HG02852 (cell line): ENCODE measurements around the gene ZNF433.
"Not testable (repeated sequence)": the region's sequence is repeated elsewhere in the genome, so short reads cannot be mapped to it uniquely, and the experiment has no call there.

Experiments
- ATAC-seq: cut with Tn5 transposase; IDR thresholded peaks from one replicate; pipeline ENCODE4 v1.9.1; 2021; ENCODE audit warnings: mild to moderate bottlenecking, moderate library complexity; ENCODE audit not compliant: unreplicated experiment

Gene ZNF433

GRCh38 chr19:12035220-12036172 is at the start of gene ZNF433:
TSS of gene ZNF433 (minus strand) at chr19:12035679. CDS start at chr19:12035539, 140 bp downstream.
- ATAC-seq, result peak; percentile 96

GRCh38 chr19:12083336-12083735 is 47.9 kb upstream of the ZNF433 start:
- ATAC-seq, result not testable (repeated sequence)

GRCh38 chr19:12077375-12077774 is 41.9 kb upstream of the ZNF433 start:
- ATAC-seq, result no peak

GRCh38 chr19:12076331-12076730 is 40.9 kb upstream of the ZNF433 start:
- ATAC-seq, result not testable (repeated sequence)

GRCh38 chr19:12075538-12076139 is 40.2 kb upstream of the ZNF433 start:
- no peak for ATAC-seq

GRCh38 chr19:12064590-12065538 is 29.4 kb upstream of the ZNF433 start, which contains the start of gene ZNF844:
TSS of gene ZNF844 (plus strand) at chr19:12064731. CDS start at chr19:12064874, 143 bp downstream.
- ATAC-seq, result peak; percentile 89

GRCh38 chr19:12055784-12056183 is 20.3 kb upstream of the ZNF433 start:
- ATAC-seq, result no peak

GRCh38 chr19:12052497-12053169 is 17.2 kb upstream of the ZNF433 start, which contains the start of gene ZNF878:
TSS of gene ZNF878 (minus strand) at chr19:12052961. CDS start at chr19:12052801, 160 bp downstream.
- ATAC-seq, result peak; percentile 92

GRCh38 chr19:12052091-12052496 is 16.6 kb upstream of the ZNF433 start:
- no peak for ATAC-seq

GRCh38 chr19:12047868-12048267 is 12.4 kb upstream of the ZNF433 start:
- ATAC-seq, result no peak

- ATAC-seq, result no peak
Observed at GRCh38 chr19:12043752-12044422, 8.4 kb upstream of the ZNF433 start.

- no peak for ATAC-seq
Observed at GRCh38 chr19:12042893-12043292, 7.4 kb upstream of the ZNF433 start.

GRCh38 chr19:12034620-12035019 is 859 bp downstream of the ZNF433 start:
- ATAC-seq, result no peak

- no peak for ATAC-seq
Observed at GRCh38 chr19:12034198-12034597, 1.3 kb downstream of the ZNF433 start.

GRCh38 chr19:12015753-12016116 is 19.7 kb downstream of the ZNF433 start:
- no peak for ATAC-seq

- no peak for ATAC-seq
Observed at GRCh38 chr19:12015015-12015752, 20.3 kb downstream of the ZNF433 start.

GRCh38 chr19:12000152-12000981 is 35.1 kb downstream of the ZNF433 start:
- no peak for ATAC-seq

- no peak for ATAC-seq
Observed at GRCh38 chr19:11995174-11995573, 40.3 kb downstream of the ZNF433 start.
